ENCODE results near the gene KAT6B.
A peak's percentile ranks its signal among the peaks of the same experiment; 100 is the strongest.

Gene KAT6B

DNA sequence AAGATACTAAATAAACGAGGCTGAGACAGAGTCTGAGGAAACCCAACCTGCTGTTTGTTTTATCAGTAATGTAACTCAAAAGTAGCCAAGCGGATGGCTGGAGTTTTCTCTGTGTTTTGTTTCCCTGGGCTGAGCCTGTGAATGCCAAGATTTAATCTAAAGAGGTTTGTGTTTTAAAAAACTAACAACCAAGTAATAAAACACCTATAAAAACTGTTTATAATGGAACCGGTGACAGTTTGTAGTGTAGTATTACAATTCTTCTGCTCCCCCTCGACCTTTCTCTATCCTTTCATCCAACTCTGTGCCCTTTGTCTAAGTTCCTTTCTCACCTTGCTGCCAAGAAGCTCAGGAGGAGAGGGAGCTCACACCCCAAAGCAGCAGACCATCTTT lies 2.6 kb upstream of the KAT6B start:
- no peak overlapping the region for H3K4me3 ChIP-seq (ENCODE audit: low read depth, low read length)
- no peak for DNase-seq (ENCODE audit: low read depth)
- TF ChIP-seq, protein P1, sequence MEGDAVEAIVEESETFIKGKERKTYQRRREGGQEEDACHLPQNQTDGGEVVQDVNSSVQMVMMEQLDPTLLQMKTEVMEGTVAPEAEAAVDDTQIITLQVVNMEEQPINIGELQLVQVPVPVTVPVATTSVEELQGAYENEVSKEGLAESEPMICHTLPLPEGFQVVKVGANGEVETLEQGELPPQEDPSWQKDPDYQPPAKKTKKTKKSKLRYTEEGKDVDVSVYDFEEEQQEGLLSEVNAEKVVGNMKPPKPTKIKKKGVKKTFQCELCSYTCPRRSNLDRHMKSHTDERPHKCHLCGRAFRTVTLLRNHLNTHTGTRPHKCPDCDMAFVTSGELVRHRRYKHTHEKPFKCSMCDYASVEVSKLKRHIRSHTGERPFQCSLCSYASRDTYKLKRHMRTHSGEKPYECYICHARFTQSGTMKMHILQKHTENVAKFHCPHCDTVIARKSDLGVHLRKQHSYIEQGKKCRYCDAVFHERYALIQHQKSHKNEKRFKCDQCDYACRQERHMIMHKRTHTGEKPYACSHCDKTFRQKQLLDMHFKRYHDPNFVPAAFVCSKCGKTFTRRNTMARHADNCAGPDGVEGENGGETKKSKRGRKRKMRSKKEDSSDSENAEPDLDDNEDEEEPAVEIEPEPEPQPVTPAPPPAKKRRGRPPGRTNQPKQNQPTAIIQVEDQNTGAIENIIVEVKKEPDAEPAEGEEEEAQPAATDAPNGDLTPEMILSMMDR (conservative IDR thresholded peaks at IDR 0.05; ENCODE audit: low read depth, low read length): no peak

DNA sequence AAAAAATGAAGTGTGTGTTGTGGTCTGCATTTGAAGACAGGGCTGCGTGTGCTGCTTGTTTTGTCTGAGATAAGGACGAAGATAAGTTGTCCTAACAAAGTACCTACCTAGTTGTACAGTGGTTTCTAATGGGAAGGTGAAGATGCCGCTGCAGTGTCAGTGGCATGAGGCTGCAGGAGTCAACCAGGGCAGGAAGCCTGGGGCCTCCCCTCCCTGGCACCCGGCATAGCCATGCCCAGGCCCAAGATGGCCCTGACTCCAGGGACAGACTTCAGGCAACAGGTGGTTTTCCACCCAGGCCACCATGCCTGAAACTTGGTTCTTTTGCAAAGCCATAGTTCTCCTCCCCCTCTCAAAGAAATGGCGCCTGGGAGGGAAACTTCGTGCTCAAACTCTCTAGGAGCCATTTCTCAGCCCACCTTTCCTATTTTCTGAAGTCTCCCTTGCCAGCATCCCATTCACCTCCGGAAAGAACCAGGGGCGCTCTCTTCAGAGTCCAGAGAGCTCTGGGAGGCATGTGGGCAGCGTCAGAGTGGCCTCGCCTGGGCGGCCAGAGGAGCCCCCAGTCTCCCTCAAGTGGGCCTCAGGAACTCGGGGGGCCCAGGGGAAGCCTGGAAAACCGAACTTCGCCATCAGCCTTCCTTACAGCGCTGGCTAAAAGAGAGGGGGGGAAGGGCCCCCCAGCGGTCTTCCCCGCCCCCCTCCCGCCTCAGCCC lies 2.1 kb upstream of the KAT6B start:
- H3K4me3 ChIP-seq (ENCODE audit: low read depth, low read length): peak overlapping the region; percentile 83
- TF ChIP-seq, protein P1 (conservative IDR thresholded peaks at IDR 0.05; ENCODE audit: low read depth, low read length): no peak
- no peak for DNase-seq (ENCODE audit: low read depth)

DNA sequence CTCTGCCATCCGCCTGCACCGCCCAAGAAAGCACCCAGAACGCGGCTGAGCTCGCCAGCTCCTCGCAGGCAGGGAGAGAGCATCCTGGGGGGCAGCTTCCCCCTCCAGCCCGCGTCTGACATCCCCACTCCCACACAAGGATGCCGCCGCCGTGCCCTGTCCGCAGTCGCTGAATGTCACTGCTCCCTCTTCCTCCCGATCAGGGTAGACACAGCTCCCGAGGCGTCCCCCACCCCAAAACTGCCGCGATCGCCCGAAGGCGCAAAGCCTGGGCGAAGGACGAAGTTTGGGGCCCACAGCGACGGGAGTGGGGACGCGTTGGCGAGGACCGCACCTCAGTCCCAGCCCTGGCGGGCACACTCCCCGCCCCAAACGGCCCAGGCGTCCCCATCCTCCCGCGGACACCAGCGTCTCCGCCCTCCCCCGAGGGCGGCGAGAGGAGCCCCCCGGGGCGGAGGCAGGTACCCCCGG lies 1.5 kb upstream of the KAT6B start:
- no peak for DNase-seq (ENCODE audit: low read depth)
- TF ChIP-seq, protein P1 (conservative IDR thresholded peaks at IDR 0.05; ENCODE audit: low read depth, low read length): no peak
- peak overlapping the region; percentile 83 for H3K4me3 ChIP-seq (ENCODE audit: low read depth, low read length)

DNA sequence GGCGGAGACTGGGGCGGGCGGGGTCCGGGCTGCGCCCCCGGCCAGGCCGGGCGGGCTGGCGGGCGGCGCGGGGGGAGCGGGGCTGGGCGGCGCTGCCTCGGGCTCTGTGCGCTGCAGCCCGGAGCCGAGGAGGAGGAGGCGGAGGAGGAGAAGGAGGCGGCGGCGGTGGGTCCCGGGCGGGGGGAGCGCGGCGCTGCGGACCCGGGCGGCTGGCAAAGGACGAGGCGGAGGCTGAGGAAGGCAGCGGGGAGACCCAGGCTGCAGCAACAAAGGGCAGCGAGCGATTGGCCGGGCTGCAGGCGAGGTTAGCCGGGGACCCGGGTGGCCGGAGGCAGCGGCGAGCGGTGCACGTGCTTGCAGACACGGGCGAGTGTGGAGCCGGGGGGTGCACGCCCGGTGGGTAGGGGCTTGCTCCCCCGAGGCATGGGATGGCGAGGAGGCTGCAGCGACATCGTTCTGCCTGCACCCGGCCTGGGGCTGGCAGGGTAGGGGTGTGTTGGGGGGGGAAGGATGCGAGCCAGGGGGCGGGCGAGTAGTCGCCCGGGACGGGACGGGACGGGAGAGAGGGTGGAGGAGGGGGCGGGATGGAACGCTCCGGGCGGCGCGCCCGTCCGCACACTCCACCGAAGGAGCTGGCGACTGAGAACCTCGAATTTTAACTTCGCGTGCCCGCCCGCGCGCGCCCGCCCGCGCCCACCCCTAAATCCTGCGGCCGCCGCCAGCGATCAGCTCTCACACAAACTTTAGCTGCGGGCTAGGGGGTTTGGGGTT lies 844 bp upstream of the KAT6B start:
- TF ChIP-seq, protein P1 (conservative IDR thresholded peaks at IDR 0.05; ENCODE audit: low read depth, low read length): no peak
- no peak for DNase-seq (ENCODE audit: low read depth)
- peak overlapping the region; percentile 83 for H3K4me3 ChIP-seq (ENCODE audit: low read depth, low read length)

DNA sequence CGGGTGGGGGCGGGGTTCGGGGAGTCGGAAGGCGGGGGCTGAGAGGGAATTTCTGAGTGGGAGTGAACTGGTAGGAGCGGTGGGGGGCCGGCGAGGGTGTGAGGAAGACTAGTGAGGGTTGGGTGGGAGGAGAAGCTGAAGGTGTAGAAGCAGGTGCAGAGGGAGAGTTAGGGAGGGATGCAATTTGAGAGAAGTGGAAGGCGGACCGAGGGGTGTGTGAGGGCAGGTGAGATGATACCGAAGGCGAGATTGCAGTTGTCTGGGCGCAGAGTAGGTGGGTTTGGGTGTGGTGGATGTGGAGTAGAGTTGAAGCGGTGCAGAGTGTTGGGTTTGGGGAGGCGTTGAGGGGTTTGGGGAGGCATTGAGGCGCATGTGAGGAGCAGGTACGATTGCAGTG lies 643 bp downstream of the KAT6B start:
- H3K4me3 ChIP-seq (ENCODE audit: low read depth, low read length): peak overlapping the region; percentile 84
- no peak for DNase-seq (ENCODE audit: low read depth)
- TF ChIP-seq, protein P1 (conservative IDR thresholded peaks at IDR 0.05; ENCODE audit: low read depth, low read length): no peak

DNA sequence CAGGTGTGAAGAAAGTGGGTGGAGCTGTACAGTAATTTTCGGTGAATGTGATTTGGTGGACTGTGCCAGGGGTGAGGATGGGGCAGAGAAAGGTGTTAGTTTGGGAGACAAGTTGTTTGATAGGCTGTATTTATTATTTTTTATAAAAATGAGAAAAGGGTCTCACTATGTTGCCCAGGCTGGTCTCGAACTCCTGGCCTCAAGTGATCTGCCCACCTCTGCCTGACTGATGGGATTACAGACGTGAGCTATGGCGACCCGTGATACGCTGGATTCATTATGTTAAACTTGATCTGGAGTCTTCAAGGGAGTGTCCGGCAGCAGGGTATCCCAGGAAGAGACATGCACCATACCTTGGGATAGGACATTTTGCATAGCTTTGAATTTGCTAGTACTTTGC lies 1.3 kb downstream of the KAT6B start:
- no peak overlapping the region for H3K4me3 ChIP-seq (ENCODE audit: low read depth, low read length)
- TF ChIP-seq, protein P1 (conservative IDR thresholded peaks at IDR 0.05; ENCODE audit: low read depth, low read length): no peak
- DNase-seq (ENCODE audit: low read depth): no peak

Data from choroid plexus epithelial cell (primary cell).